Erythroblast (primary cell): ENCODE results near the gene FOXC2.

Experiments used
- GATA1 ChIP-seq: IDR thresholded peaks from 2 replicates; pipeline ENCODE4 v1.6.1; 2011; ENCODE audit warnings: low read depth, mild to moderate bottlenecking, control low read depth, low read length, moderate library complexity
- POLR2A ChIP-seq: IDR thresholded peaks from 2 replicates; pipeline ENCODE4 v1.6.1; 2011; ENCODE audit warnings: mild to moderate bottlenecking, low read length

- TF ChIP-seq POLR2A (no peak), GATA1 (no peak)
Measured at GRCh38 chr16:86540894-86541293, 25.7 kb upstream of the FOXC2 start.
